ENCODE data around the gene PPM1L.

GRCh38 chr3:160998581-160998980 lies 242.6 kb downstream of the PPM1L start:
- TF ChIP-seq POLR2A (IDR thresholded peaks at IDR 0.05; ENCODE audit: low read length): no peak
- no peak for TF ChIP-seq GATA1 (IDR thresholded peaks at IDR 0.05; ENCODE audit: low read depth, low read length)

Measured in erythroblast (primary cell).